ENCODE results near the gene LAMC3.

DNA sequence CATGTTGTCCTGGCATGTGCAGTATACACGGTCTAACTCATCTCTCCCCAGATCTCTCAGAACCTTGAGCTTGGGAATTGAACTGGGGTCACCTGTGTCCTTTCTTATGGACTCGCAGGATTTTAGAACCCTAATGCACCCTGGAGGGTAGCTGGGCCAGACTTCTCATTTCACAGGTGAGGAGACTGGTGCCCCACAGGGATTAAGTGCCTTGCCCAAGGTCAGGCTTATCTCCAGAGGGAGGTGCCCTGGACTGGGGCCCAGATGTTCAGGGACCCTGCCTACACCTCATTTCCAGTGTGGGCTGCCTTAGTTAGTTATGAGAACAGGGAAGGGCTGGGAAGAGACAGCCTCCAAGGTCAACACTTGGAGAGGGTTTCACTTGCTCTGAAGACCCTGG, 112.4 kb downstream of the LAMC3 start:
- TF ChIP-seq EZH2 (IDR thresholded peaks at IDR 0.05; ENCODE audit: insufficient read depth, poor library complexity, severe bottlenecking) (no peak), EZH2phosphoT487 (IDR thresholded peaks at IDR 0.05; ENCODE audit: insufficient read depth, low read depth) (no peak)
